Panc1 (cell line): ENCODE data around the gene BFSP1. TPM values are rescaled to one million over a fixed set of nuclear protein-coding genes. Genes with fewer than 3 reads are reported as not detected.

ENCODE experiments used
- ATAC-seq: fragments of 200-7000 bp; cut with Tn5 transposase; 2 replicates; pipeline ENCODE4 v1.9.1; 2020; ENCODE audit warnings: mild to moderate bottlenecking, moderate library complexity
- BruUV-seq: library from RNA; stranded (reverse); fragments of 400-500 nt; replicated peaks from 2 replicates; lab custom pipeline; 2021; lab: Mats Ljungman, UMichigan
- CTCF ChIA-PET: fragments of 300-600 bp; sonication (Branson Sonifier 250); formaldehyde crosslinking; loops from one replicate; lab custom pipeline; 2022; ENCODE audit warnings: antibody characterized with exemption; lab: Charles Lee
- POLR2A ChIA-PET: fragments of 300-600 bp; sonication (Branson Sonifier 250); formaldehyde crosslinking; loops from one replicate; lab custom pipeline; 2022; ENCODE audit warnings: antibody characterized with exemption; lab: Charles Lee
- DNase-seq: peaks from one replicate; pipeline ENCODE4 v3.0.0-alpha.2; 2010; ENCODE audit warnings: low read depth, low spot score
- H3K27ac ChIP-seq: 2 replicates; pipeline ENCODE4 v1.5.1; 2011; ENCODE audit warnings: mild to moderate bottlenecking, low read length, inconsistent platforms
- H3K27me3 ChIP-seq: fragments of 200-500 bp; sonication (Bioruptor generic); 2 replicates; pipeline ENCODE4 v1.6.0; 2014; ENCODE audit warnings: low read length, inconsistent platforms; ENCODE audit not compliant: control insufficient read depth, insufficient read depth
- H3K36me3 ChIP-seq: fragments of 200-500 bp; sonication (Bioruptor generic); 2 replicates; pipeline ENCODE4 v1.5.1; 2014; ENCODE audit warnings: inconsistent platforms, mild to moderate bottlenecking, low read length, moderate library complexity; ENCODE audit not compliant: control insufficient read depth, insufficient read depth
- H3K4me1 ChIP-seq: 2 replicates; pipeline ENCODE4 v1.5.1; 2011; ENCODE audit warnings: inconsistent platforms, mild to moderate bottlenecking, low read length, moderate library complexity; ENCODE audit not compliant: control insufficient read depth, insufficient read depth
- H3K4me3 ChIP-seq, 2 experiments: 2 replicates each; pipeline ENCODE4 v1.5.1; 2011 to 2012; ENCODE audit warnings: low read depth in 2 of 2, low read length in 2 of 2, mild to moderate bottlenecking in 2 of 2, inconsistent platforms in 1 of 2, moderate library complexity in 1 of 2
- H3K9me3 ChIP-seq: fragments of 200-500 bp; sonication (Bioruptor generic); 2 replicates; pipeline ENCODE4 v1.5.1; 2014; ENCODE audit warnings: low read depth, mild to moderate bottlenecking, inconsistent platforms, low read length, moderate library complexity; ENCODE audit not compliant: control insufficient read depth, insufficient read depth
- CTCF ChIP-seq: fragments of 450-650 bp; IDR thresholded peaks from 2 replicates; pipeline ENCODE4 v1.5.1; 2017; ENCODE audit warnings: mild to moderate bottlenecking
- POLR2AphosphoS5 ChIP-seq: IDR thresholded peaks from 2 replicates; pipeline ENCODE4 v1.6.1; 2012; ENCODE audit warnings: mild to moderate bottlenecking, low read depth, low read length, moderate library complexity
- SIN3A ChIP-seq: IDR thresholded peaks from 2 replicates; pipeline ENCODE4 v1.6.1; 2012; ENCODE audit warnings: low read depth, mild to moderate bottlenecking, low read length, moderate library complexity, borderline replicate concordance; ENCODE audit not compliant: insufficient read depth
- TCF7L2 ChIP-seq: IDR thresholded peaks from 2 replicates; pipeline ENCODE4 v1.6.1; 2011; ENCODE audit warnings: mild to moderate bottlenecking, low read depth, low read length, inconsistent platforms
- in situ Hi-C: cut with HindIII; loops from 2 replicates; pipeline ENCODE4 v1.10.0; 2016; ENCODE audit warnings: low sequenced_read_pairs, low pct_unique_long_range_greater_than_20kb
- intact Hi-C: fragments of 100-400 bp; cut with micrococcal nuclease; formaldehyde crosslinking; loops from one replicate; pipeline ENCODE4 v1.10.0; 2022; ENCODE audit not compliant: unreplicated experiment
- total RNA-seq: library from RNA; stranded (reverse); gene quantifications from one replicate; pipeline ENCODE4 v1.2.1, GENCODE V29; 2021; ENCODE audit not compliant: unreplicated experiment
- TF ChIP-seq, protein P1 (sequence below), 2 experiments: IDR thresholded peaks; 2 replicates each; pipeline ENCODE4 v1.6.1; 2011 to 2012; ENCODE audit warnings: low read depth in 2 of 2, control low read depth in 1 of 2, low read length in 1 of 2, mild to moderate bottlenecking in 1 of 2, moderate library complexity in 1 of 2; ENCODE audit not compliant: insufficient read depth in 1 of 2

BFSP1 gene
- total RNA-seq, 1 experiment from 2014 or later, result 6.9 TPM

GRCh38 chr20:17445543-17445942 lies 85.6 kb downstream of the BFSP1 start:
- Histone ChIP-seq H3K4me1 (no peaks in the 10 kb centered on the region), H3K4me3 (no peak overlapping the region), H3K27me3 (peaks cover 17% of the 10 kb centered on the region), H3K27ac (no peak overlapping the region), H3K36me3 (no peaks in the 10 kb centered on the region), H3K9me3 (no peaks in the 10 kb centered on the region)
- in situ Hi-C loops (no loop called here), intact Hi-C loops (no loop called here)
- ChIA-PET CTCF (no interaction called here), POLR2A (no interaction called here)
- DNase-seq (no peak), ATAC-seq (no peak)
- no TSS peak for BruUV-seq
- TF ChIP-seq CTCF, result no peak
- TF ChIP-seq, protein P1, sequence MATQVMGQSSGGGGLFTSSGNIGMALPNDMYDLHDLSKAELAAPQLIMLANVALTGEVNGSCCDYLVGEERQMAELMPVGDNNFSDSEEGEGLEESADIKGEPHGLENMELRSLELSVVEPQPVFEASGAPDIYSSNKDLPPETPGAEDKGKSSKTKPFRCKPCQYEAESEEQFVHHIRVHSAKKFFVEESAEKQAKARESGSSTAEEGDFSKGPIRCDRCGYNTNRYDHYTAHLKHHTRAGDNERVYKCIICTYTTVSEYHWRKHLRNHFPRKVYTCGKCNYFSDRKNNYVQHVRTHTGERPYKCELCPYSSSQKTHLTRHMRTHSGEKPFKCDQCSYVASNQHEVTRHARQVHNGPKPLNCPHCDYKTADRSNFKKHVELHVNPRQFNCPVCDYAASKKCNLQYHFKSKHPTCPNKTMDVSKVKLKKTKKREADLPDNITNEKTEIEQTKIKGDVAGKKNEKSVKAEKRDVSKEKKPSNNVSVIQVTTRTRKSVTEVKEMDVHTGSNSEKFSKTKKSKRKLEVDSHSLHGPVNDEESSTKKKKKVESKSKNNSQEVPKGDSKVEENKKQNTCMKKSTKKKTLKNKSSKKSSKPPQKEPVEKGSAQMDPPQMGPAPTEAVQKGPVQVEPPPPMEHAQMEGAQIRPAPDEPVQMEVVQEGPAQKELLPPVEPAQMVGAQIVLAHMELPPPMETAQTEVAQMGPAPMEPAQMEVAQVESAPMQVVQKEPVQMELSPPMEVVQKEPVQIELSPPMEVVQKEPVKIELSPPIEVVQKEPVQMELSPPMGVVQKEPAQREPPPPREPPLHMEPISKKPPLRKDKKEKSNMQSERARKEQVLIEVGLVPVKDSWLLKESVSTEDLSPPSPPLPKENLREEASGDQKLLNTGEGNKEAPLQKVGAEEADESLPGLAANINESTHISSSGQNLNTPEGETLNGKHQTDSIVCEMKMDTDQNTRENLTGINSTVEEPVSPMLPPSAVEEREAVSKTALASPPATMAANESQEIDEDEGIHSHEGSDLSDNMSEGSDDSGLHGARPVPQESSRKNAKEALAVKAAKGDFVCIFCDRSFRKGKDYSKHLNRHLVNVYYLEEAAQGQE (IDR thresholded peaks at IDR 0.05; ENCODE audit: insufficient read depth in 1 of 2, low read depth in 2 of 2, low read length in 1 of 2), result no peak
- TF ChIP-seq TCF7L2, result no peak
- no peak for TF ChIP-seq SIN3A
- no peak for TF ChIP-seq POLR2AphosphoS5

DNA sequence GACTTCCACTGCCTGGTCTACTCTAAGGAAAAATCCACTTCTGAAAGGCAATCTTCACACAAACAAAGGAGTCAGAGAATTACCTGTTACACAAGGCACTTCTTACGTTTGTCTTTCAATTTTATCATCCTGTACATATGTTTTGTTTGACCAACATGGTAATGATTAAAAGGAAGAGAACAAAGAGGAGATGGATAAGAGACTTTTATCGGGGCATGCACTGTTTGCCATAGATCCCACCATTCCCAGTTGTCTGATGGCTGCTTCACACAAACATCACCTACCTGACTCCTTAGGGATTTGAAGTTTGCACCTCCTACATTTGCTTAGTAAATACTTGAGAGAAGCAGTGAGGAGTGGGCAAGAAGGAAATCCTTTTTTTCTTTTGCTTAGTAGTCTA lies 87.1 kb downstream of the BFSP1 start:
- TF ChIP-seq SIN3A, result no peak
- no peak for TF ChIP-seq POLR2AphosphoS5
- TF ChIP-seq, protein P1 (IDR thresholded peaks at IDR 0.05; ENCODE audit: insufficient read depth in 1 of 2, low read depth in 2 of 2, low read length in 1 of 2), result no peak
- no peak for TF ChIP-seq TCF7L2
- TF ChIP-seq CTCF, result no peak
- H3K27ac ChIP-seq, result no peak overlapping the region
- ATAC-seq (no peak), DNase-seq (no peak)
- no peak overlapping the region for H3K4me3 ChIP-seq
- no TSS peak for BruUV-seq
- ChIA-PET CTCF (no interaction called here), POLR2A (no interaction called here)
- intact Hi-C loops, result no loop called here
- no peaks in the 10 kb centered on the region for H3K4me1 ChIP-seq
- H3K27me3 ChIP-seq, result peaks cover 18% of the 10 kb centered on the region
- no peaks in the 10 kb centered on the region for H3K9me3 ChIP-seq
- no peaks in the 10 kb centered on the region for H3K36me3 ChIP-seq
- in situ Hi-C loops, result no loop called here

Other genes starting within 250 kb of the BFSP1 start
- 412 TPM for gene DSTN, start 38.7 kb upstream of the BFSP1 start, total RNA-seq
- gene RRBP1, start 150.9 kb upstream of the BFSP1 start, total RNA-seq, result 152 TPM
- gene BANF2, start 168.6 kb upstream of the BFSP1 start, total RNA-seq, result not detected